Neural cell (in vitro differentiated cells): ENCODE data around the gene KSR2. TPM values are rescaled to one million over a fixed set of nuclear protein-coding genes. Genes with fewer than 3 reads are reported as not detected.

Source experiments
- H2AFZ ChIP-seq: fragments of 200-600, 300-800 bp; sonication (generic), shearing (Covaris generic); 2 replicates; pipeline ENCODE4 v1.6.0; 2014; ENCODE audit warnings: low read depth, mild to moderate bottlenecking, antibody characterized with exemption, low read length, moderate library complexity
- H3F3A ChIP-seq: fragments of 200-600 bp; shearing (Covaris generic); 2 replicates; pipeline ENCODE4 v1.6.1; 2016; ENCODE audit warnings: mild to moderate bottlenecking, moderate library complexity, mixed read lengths, antibody characterized with exemption, low read length; ENCODE audit not compliant: insufficient read depth, poor library complexity, severe bottlenecking
- H3K27ac ChIP-seq: fragments of 200-600, 300-800 bp; sonication (generic), shearing (Covaris generic); 2 replicates; pipeline ENCODE4 v1.5.1; 2014; ENCODE audit warnings: mild to moderate bottlenecking, low read length, moderate library complexity
- H3K27me3 ChIP-seq: fragments of 300-800, 200-600 bp; sonication (generic), shearing (Covaris generic); 2 replicates; pipeline ENCODE4 v1.6.0; 2014; ENCODE audit warnings: mild to moderate bottlenecking, low read depth, low read length, moderate library complexity; ENCODE audit not compliant: insufficient read depth
- H3K36me3 ChIP-seq: fragments of 300-800, 200-600 bp; sonication (generic), shearing (Covaris generic); 2 replicates; pipeline ENCODE4 v1.5.1; 2014; ENCODE audit warnings: mild to moderate bottlenecking, antibody characterized with exemption, low read length, moderate library complexity; ENCODE audit not compliant: insufficient read depth
- H3K4me2 ChIP-seq: fragments of 300-800, 200-600 bp; sonication (generic), shearing (Covaris generic); 2 replicates; pipeline ENCODE4 v1.6.0; 2014; ENCODE audit warnings: mild to moderate bottlenecking, low read length
- H3K4me3 ChIP-seq: fragments of 300-800, 200-600 bp; sonication (generic), shearing (Covaris generic); 2 replicates; pipeline ENCODE4 v1.5.1; 2014; ENCODE audit warnings: mild to moderate bottlenecking, low read length, moderate library complexity
- H3K79me2 ChIP-seq: fragments of 200-600 bp; shearing (Covaris generic); replicated peaks from 2 replicates; pipeline ENCODE4 v1.6.0; 2014; ENCODE audit warnings: mild to moderate bottlenecking, low read length, moderate library complexity; ENCODE audit not compliant: insufficient read depth
- H3K9ac ChIP-seq: fragments of 300-800, 200-600 bp; sonication (generic), shearing (Covaris generic); 2 replicates; pipeline ENCODE4 v1.6.1; 2016; ENCODE audit warnings: mild to moderate bottlenecking, low read length, mixed read lengths
- H3K9me2 ChIP-seq: fragments of 200-600 bp; shearing (Covaris generic); 2 replicates; pipeline ENCODE4 v1.6.1; 2016; ENCODE audit warnings: mild to moderate bottlenecking, low read length, mixed read lengths; ENCODE audit not compliant: insufficient read depth
- H3K9me3 ChIP-seq: fragments of 200-600, 300-800 bp; sonication (generic), shearing (Covaris generic); 2 replicates; pipeline ENCODE4 v1.6.1; 2016; ENCODE audit warnings: mild to moderate bottlenecking, mixed run types, low read length, moderate library complexity, mixed read lengths
- H4K20me1 ChIP-seq: fragments of 200-600 bp; shearing (Covaris generic); 2 replicates; pipeline ENCODE4 v1.6.1; 2016; ENCODE audit warnings: mild to moderate bottlenecking, mixed run types; ENCODE audit not compliant: insufficient read depth
- CTCF ChIP-seq: fragments of 450-650 bp; IDR thresholded peaks from 2 replicates; pipeline ENCODE4 v1.5.1; 2014; ENCODE audit warnings: antibody characterized with exemption, mild to moderate bottlenecking, moderate library complexity; ENCODE audit not compliant: poor library complexity, severe bottlenecking
- EP300 ChIP-seq: fragments of 450-650 bp; conservative IDR thresholded peaks from 2 replicates; pipeline ENCODE4 v1.6.1; 2014; ENCODE audit warnings: antibody characterized with exemption, mild to moderate bottlenecking, moderate library complexity; ENCODE audit not compliant: poor library complexity, severe bottlenecking
- EZH2 ChIP-seq: fragments of 200-600, 300-800 bp; shearing (Covaris generic), sonication (generic); IDR thresholded peaks from 2 replicates; pipeline ENCODE4 v1.6.1; 2014; ENCODE audit warnings: antibody characterized with exemption, low read length, borderline replicate concordance, mild to moderate bottlenecking; ENCODE audit not compliant: insufficient read depth, poor library complexity, severe bottlenecking
- MXI1 ChIP-seq: fragments of 450-650 bp; conservative IDR thresholded peaks from 2 replicates; pipeline ENCODE4 v1.6.1; 2014; ENCODE audit warnings: antibody characterized with exemption, mild to moderate bottlenecking; ENCODE audit not compliant: poor library complexity, severe bottlenecking
- POLR2AphosphoS5 ChIP-seq: IDR thresholded peaks from 2 replicates; pipeline ENCODE4 v1.6.1; 2012
- RAD21 ChIP-seq: fragments of 450-650 bp; conservative IDR thresholded peaks from 2 replicates; pipeline ENCODE4 v1.6.1; 2014; ENCODE audit warnings: antibody characterized with exemption, mild to moderate bottlenecking, moderate library complexity
- REST ChIP-seq: IDR thresholded peaks from 2 replicates; pipeline ENCODE4 v1.6.1; 2012; ENCODE audit warnings: borderline replicate concordance
- SMC3 ChIP-seq: fragments of 450-650 bp; conservative IDR thresholded peaks from 2 replicates; pipeline ENCODE4 v1.6.1; 2014; ENCODE audit warnings: antibody characterized with exemption, mild to moderate bottlenecking, moderate library complexity; ENCODE audit not compliant: poor library complexity
- TAF1 ChIP-seq: IDR thresholded peaks from 2 replicates; pipeline ENCODE4 v1.6.1; 2012; ENCODE audit warnings: low read depth
- polyA plus RNA-seq: library from polyadenylated mRNA; depleted of rRNA; stranded (reverse); fragments of >200 nt; gene quantifications from 2 replicates; pipeline ENCODE4 v1.2.3, GENCODE V29; 2014

The KSR2 gene
- polyA plus RNA-seq, 1 donor from 2014 or later: 3.0 TPM

GRCh38 chr12:117882181-117882580 is 86.6 kb downstream of the KSR2 start:
- TF ChIP-seq RAD21 (no peak), SMC3 (no peak), EZH2 (no peak), REST (no peak), POLR2AphosphoS5 (no peak), TAF1 (no peak), MXI1 (no peak), EP300 (no peak), CTCF (no peak)
- H3K27me3 ChIP-seq: no peaks in the 10 kb centered on the region

GRCh38 chr12:117881517-117881916 is 87.3 kb downstream of the KSR2 start:
- TF ChIP-seq RAD21: no peak
- TF ChIP-seq EZH2: no peak
- TF ChIP-seq TAF1: no peak
- TF ChIP-seq EP300: no peak
- no peak for TF ChIP-seq SMC3
- no peak for TF ChIP-seq CTCF
- no peak for TF ChIP-seq MXI1
- no peak for TF ChIP-seq POLR2AphosphoS5
- TF ChIP-seq REST: no peak
- Histone ChIP-seq H3F3A (no peaks in the 10 kb centered on the region), H3K27me3 (no peaks in the 10 kb centered on the region), H2AFZ (no peak overlapping the region), H3K9ac (no peak overlapping the region), H3K9me2 (no peaks in the 10 kb centered on the region), H3K4me3 (no peak overlapping the region), H3K79me2 (no peaks in the 10 kb centered on the region), H3K36me3 (no peaks in the 10 kb centered on the region), H3K4me2 (no peak overlapping the region), H4K20me1 (no peaks in the 10 kb centered on the region), H3K9me3 (no peaks in the 10 kb centered on the region), H3K27ac (no peak overlapping the region)

More at GRCh38 chr12:117882181-117882580, 86.6 kb downstream of the KSR2 start:
- Histone ChIP-seq H3K9me2 (no peaks in the 10 kb centered on the region), H4K20me1 (no peaks in the 10 kb centered on the region), H3K9me3 (no peaks in the 10 kb centered on the region), H3K9ac (no peak overlapping the region), H3K36me3 (no peaks in the 10 kb centered on the region), H3K4me3 (no peak overlapping the region), H3F3A (no peaks in the 10 kb centered on the region), H3K27ac (no peak overlapping the region), H3K4me2 (no peak overlapping the region), H2AFZ (no peak overlapping the region), H3K79me2 (no peaks in the 10 kb centered on the region)
